Stimulated activated CD8-positive, alpha-beta memory T cell treated with anti-CD3 and anti-CD28 coated beads, Interleukin-15, amount 100 ng/mL, for 24 hours (primary cell): ENCODE results near the gene WIF1.

Experiments
- DNase-seq: peaks from one replicate; pipeline ENCODE4 v3.0.0-alpha.2; 2020; ENCODE audit warnings: low read depth

The WIF1 gene

GRCh38 chr12:65022421-65022820 lies 98.7 kb downstream of the WIF1 start:
- DNase-seq: no peak

DNA sequence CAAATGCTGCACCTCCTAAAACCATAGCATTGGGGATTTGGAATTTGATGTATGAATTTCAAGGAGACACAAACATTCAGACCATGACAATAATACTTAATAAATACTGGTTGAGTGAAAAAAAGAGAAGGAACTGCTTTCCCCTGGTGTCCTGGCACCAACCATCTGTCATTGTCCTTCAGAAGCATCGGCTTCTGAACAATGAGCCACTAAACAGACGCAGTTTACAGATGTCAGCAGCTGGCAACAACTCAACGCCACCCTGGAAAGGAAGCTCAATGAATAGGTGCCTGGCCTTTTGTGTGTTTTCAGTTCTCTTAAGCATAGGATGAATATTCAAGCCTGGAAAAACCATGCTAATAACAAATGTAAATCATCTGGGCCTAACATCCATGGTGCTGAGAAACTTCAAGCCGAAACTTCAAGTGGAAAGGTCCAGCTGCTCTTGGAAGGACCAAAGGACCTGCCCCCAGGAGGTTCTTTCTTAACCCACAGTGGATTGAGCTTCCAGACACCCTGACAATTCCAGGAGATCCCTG lies 101.3 kb downstream of the WIF1 start:
- no peak for DNase-seq

GRCh38 chr12:65016881-65017650 lies 104.0 kb downstream of the WIF1 start:
- DNase-seq: no peak

- DNase-seq: no peak
Observed at GRCh38 chr12:65015850-65016249, 105.3 kb downstream of the WIF1 start.

DNA sequence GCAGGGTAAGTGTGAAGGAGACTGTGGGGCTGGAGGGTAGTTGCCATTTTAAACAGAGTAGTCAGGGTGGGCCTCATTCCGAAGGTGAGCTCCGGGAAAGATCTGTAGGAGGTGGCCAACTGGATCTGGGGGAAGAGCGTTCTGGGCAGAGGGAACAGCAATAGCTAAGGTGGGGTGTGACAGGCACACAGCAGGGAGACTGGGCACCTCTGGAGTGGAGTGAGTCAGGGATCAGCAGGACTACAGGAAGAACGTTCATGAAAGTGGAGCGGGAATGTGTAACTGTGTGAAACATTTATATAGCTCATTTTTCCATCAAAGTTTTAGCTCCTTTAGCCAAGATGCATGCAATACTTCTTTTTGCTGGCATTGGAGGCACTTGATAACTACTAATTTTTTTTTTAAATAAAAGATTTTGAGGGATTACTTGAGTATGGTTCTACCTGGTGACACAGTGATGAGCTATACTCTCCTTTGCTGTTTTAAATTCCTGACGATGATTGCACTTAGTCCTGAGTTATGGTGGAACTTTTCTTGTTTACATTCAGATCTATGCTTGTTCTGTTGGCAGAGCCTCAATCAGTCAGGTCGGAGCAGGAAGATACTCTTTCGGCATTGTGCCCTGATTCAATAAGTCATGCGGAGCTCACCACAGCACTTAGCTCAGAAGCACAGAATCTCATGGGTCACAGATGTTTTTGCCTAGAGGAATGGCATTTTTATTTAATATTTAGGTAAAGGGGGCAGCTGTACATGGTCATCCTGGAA lies 106.4 kb downstream of the WIF1 start:
- no peak for DNase-seq

- no peak for DNase-seq
Observed at GRCh38 chr12:65010437-65010836, 110.7 kb downstream of the WIF1 start.

DNA sequence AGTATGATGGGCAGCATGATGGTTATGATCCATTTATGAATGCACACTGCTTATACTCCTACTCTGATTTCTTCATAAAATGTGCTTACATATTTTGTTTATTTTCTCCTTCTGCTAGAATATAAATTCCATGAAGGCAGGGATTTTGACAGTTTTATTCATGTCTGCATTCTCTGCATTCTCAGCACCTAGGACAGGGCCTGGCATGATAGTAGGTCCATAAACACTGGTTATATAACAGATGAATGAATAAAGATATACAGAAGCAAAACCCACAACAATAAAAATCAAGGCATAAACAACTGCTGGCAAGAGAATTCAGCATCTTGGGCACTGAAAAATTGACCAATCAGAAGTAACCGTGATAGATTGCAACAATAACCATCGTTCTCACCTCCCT lies 115.4 kb downstream of the WIF1 start:
- no peak for DNase-seq

DNA sequence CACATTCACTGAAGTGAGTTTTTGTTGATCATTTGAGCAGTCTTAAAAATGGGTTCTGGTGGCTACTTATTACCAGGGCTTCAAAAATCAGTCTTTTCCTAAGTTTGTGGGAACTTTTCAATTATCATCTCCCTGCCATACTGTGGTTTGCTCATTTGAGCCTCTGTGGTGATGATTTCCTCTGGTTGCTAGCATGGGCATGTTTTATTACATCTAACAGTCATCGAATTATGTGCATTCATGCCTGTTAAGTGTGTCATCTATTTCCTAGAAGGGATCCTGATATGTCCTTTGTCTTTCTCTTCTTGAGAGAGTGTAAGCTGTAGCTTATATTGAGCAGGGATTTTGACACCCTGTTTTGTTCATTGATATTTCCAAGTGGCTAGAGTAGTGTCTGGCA lies 116.8 kb downstream of the WIF1 start:
- DNase-seq: no peak
